Left lung (tissue), 10 donors: ENCODE results near the gene F10. TPM values are rescaled to one million over a fixed set of nuclear protein-coding genes. Genes with fewer than 3 reads are reported as not detected.
A peak's percentile ranks its signal among the peaks of the same experiment; 100 is the strongest.

ENCODE experiments used
- ATAC-seq: fragments of 200-7000 bp; cut with Tn5 transposase; one replicate; pipeline ENCODE4 v1.9.1; 2020; ENCODE audit warnings: moderate library complexity
- DNase-seq, 4 donors: peaks; one replicate each; pipeline ENCODE4 v3.0.0-alpha.2; 2013 to 2020
- H3K27ac ChIP-seq, 2 donors: fragments of 200-600 bp; sonication (generic) in 1 of 2; one replicate each; pipeline versions ENCODE4 v1.5.0 to v1.8.0; 2020 to 2021
- H3K27me3 ChIP-seq, 2 donors: fragments of 200-600 bp; sonication (generic) in 1 of 2; one replicate each; pipeline versions ENCODE4 v1.5.0 to v1.8.0; 2020 to 2021
- H3K36me3 ChIP-seq, 2 donors: fragments of 200-600 bp; sonication (generic) in 1 of 2; one replicate each; pipeline versions ENCODE4 v1.5.0 to v1.8.0; 2020 to 2021
- H3K4me1 ChIP-seq, 2 donors: fragments of 200-600 bp; one replicate each; pipeline ENCODE4 v1.8.0; 2021
- H3K4me3 ChIP-seq, 2 donors: fragments of 200-600 bp; sonication (generic) in 1 of 2; one replicate each; pipeline versions ENCODE4 v1.5.0 to v1.8.0; 2020 to 2021; ENCODE audit warnings: mild to moderate bottlenecking in 1 of 2
- H3K9me3 ChIP-seq, 2 donors: fragments of 200-600 bp; sonication (generic) in 1 of 2; one replicate each; pipeline versions ENCODE4 v1.5.0 to v1.8.0; 2020 to 2021
- intact Hi-C, 2 donors: fragments of 100-400 bp; cut with DNase I; formaldehyde crosslinking; loops; one replicate each; pipeline versions ENCODE4 v1.11.2 to v1.14.2; 2022
- polyA plus RNA-seq, 6 donors: library from polyadenylated mRNA; unstranded; fragments of 120-200 nt; gene quantifications; one replicate each; pipeline ENCODE4 v1.2.1, GENCODE V29; 2013; ENCODE audit not compliant: insufficient read length in 6 of 6
- total RNA-seq, 2 donors: library from RNA; stranded (reverse); fragmentation: NEBNext Ultra II Directional; extraction: Animal tissue kit (Norgen Biotek cat#: 25700); gene quantifications; one replicate each; pipeline ENCODE4 v1.2.1, GENCODE V29; 2021
- TF ChIP-seq, protein P1 (sequence below), 2 donors: fragments of 200-600 bp; sonication (generic) in 1 of 2; IDR thresholded peaks; one replicate each; pipeline versions ENCODE4 v1.5.0 to v1.8.0; 2021; ENCODE audit warnings: antibody characterized with exemption in 2 of 2
- donor health status: DM: no; HTN: yes; CAD: no.
- donor health status: DM: no; HTN: no; CAD: no.

The F10 gene
- total and polyA plus RNA-seq, 8 donors: 6.2 to 21.8 (median 15.1) TPM

DNA sequence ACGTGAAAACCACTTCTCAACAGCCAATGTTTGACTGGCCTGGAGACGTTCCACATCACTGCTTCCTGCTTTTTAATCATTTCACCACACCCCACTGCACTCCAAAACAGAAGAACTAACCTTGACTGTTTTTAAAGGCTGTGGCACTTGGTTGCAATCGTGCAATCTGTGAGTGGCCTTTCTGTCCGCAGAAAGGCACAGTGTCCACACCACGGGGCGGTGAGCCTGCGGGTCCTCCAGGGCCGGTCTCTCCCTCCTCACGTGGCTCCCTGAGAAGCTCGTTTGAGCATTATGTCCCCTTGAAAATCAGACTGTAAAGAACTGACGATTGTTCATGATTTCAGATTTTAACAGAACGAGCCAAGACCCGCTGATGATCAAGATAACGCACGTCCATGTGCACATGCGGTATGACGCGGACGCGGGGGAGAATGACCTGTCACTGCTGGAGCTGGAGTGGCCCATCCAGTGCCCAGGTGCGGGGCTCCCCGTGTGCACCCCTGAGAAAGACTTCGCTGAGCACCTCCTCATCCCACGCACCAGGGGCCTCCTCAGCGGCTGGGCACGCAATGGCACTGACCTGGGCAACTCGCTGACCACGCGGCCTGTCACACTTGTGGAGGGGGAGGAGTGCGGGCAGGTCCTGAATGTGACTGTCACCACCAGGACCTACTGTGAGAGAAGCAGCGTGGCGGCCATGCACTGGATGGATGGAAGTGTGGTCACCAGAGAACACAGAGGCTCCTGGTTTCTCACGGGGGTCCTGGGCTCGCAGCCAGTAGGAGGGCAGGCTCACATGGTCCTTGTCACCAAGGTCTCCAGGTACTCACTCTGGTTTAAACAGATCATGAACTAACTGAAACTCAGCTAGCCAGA lies 48.9 kb downstream of the F10 start:
- Histone ChIP-seq H3K27me3 (no peaks in the 10 kb centered on the region), H3K36me3 (peaks cover 0 to 70% of the 10 kb centered on the region in 2 donors), H3K27ac (no peak overlapping the region), H3K4me1 (no peaks in the 10 kb centered on the region), H3K9me3 (no peaks in the 10 kb centered on the region), H3K4me3 (no peak overlapping the region)
- DNase-seq (no peak), ATAC-seq (no peak)
- intact Hi-C loops: no loop called here
- TF ChIP-seq, protein P1, sequence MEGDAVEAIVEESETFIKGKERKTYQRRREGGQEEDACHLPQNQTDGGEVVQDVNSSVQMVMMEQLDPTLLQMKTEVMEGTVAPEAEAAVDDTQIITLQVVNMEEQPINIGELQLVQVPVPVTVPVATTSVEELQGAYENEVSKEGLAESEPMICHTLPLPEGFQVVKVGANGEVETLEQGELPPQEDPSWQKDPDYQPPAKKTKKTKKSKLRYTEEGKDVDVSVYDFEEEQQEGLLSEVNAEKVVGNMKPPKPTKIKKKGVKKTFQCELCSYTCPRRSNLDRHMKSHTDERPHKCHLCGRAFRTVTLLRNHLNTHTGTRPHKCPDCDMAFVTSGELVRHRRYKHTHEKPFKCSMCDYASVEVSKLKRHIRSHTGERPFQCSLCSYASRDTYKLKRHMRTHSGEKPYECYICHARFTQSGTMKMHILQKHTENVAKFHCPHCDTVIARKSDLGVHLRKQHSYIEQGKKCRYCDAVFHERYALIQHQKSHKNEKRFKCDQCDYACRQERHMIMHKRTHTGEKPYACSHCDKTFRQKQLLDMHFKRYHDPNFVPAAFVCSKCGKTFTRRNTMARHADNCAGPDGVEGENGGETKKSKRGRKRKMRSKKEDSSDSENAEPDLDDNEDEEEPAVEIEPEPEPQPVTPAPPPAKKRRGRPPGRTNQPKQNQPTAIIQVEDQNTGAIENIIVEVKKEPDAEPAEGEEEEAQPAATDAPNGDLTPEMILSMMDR (IDR thresholded peaks at IDR 0.05): no peak

DNA sequence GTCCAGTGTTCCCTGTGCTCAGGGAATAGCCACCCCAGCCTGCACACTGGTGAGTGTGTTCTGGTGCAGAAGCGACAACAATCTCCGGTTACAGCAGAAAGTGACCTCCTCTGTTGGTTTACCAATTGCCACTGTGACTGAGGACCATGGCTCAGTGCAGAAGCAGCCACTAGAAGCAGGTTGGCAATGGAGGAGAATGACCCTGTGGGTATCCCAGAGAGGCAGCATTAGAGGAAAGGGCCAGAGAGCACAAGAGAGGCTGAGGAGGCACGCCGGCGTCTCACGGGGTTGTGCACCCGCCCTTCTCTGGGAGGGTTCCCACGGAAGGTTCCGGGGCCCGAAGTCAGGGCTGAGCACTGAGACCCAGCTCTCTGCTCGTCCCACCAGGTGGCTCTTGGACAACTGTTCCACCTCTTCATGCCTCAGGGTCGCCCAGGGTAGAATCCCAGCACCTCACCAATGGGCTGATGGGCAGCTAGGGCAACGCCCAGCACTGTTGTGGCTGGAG lies 49.9 kb downstream of the F10 start:
- DNase-seq: no peak
- intact Hi-C loops: no loop called here
- no peak for ATAC-seq

DNA sequence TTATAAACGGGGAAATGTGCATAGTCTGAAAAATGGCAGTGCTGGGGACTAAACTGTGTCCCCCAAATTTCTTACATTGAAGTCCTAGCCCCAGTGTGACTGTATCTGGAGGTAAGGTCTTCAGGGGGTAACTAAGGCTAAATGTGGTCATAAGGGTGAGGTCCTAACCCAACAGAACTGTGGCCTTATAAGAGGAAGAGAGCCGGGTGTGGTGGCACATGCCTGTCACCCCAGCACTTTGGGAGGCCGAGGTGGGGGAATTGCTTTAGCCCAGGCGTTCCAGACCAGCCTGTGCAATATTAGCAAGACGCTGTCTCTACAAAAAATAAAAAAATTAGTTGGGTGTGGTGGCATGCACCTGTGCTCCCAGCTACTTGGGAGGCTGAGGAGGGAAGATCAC lies 53.7 kb downstream of the F10 start:
- DNase-seq (peak in 2 of 4 donors; percentile 74 to 84), ATAC-seq (peak; percentile 75)
- no peak overlapping the region for H3K4me3 ChIP-seq
- H3K9me3 ChIP-seq: no peaks in the 10 kb centered on the region
- H3K4me1 ChIP-seq: no peaks in the 10 kb centered on the region
- TF ChIP-seq, protein P1 (IDR thresholded peaks at IDR 0.05): no peak
- H3K36me3 ChIP-seq: peaks cover 0 to 94% of the 10 kb centered on the region in 2 donors
- H3K27ac ChIP-seq: peak overlapping the region in 1 of 2 donors; percentile 69
- no peaks in the 10 kb centered on the region for H3K27me3 ChIP-seq
- intact Hi-C loops: no loop called here

More for the DNA sequence above, 49.9 kb downstream of the F10 start:
- Histone ChIP-seq H3K36me3 (peaks cover 0 to 80% of the 10 kb centered on the region in 2 donors), H3K27ac (no peak overlapping the region), H3K4me1 (no peaks in the 10 kb centered on the region), H3K27me3 (no peaks in the 10 kb centered on the region), H3K4me3 (no peak overlapping the region), H3K9me3 (no peaks in the 10 kb centered on the region)
- TF ChIP-seq, protein P1 (IDR thresholded peaks at IDR 0.05): no peak

DNA sequence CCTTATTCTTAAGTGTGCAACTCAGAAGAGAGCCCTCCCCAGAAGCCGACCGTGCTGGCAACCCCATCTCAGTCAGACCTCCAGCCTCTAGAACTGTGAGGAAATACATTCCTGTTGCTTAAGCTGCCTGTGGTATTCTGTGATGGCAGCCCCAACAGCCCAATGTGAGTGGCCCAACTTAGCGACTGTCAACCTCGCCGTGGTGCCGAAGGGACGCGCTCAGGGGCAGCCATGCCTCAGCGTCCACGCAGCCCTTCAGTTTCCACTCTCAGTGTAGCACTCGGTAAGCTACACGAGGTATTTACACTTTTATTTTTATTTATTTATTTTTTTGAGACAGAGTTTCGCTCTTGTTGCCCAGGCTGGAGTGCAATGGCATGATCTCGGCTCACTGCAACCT lies 54.2 kb downstream of the F10 start:
- no peaks in the 10 kb centered on the region for H3K4me1 ChIP-seq

More for the DNA sequence above, 54.2 kb downstream of the F10 start:
- ATAC-seq (no peak), DNase-seq (no peak)
- H3K9me3 ChIP-seq: no peaks in the 10 kb centered on the region
- no peak overlapping the region for H3K4me3 ChIP-seq
- peak overlapping the region in 1 of 2 donors; percentile 69 for H3K27ac ChIP-seq
- TF ChIP-seq, protein P1 (IDR thresholded peaks at IDR 0.05): no peak
- H3K27me3 ChIP-seq: no peaks in the 10 kb centered on the region
- H3K36me3 ChIP-seq: peaks cover 0 to 92% of the 10 kb centered on the region in 2 donors
- intact Hi-C loops: no loop called here
